ENCODE measurements around the gene LRBA.
"Not testable (repeated sequence)": the region's sequence is repeated elsewhere in the genome, so short reads cannot be mapped to it uniquely, and the experiment has no call there.

Gene LRBA

DNA sequence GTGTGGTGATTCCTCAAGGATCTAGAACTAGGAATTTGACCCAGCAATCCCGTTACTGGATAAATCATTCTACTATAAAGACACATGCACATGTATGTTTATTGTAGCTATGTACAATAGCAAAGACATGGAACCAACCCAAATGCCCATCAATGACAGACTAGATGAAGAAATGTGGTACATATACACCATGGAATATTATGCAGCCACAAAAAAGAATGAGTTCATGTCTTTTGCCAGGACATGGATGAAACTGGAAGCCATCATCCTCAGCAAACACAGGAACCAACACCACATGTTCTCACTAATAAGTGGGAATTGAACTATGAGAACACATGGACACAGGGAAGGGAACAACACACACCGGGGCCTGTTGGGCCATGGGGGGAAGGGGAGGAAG, 450.1 kb downstream of the LRBA start:
- not testable (repeated sequence) for DNase-seq

DNA sequence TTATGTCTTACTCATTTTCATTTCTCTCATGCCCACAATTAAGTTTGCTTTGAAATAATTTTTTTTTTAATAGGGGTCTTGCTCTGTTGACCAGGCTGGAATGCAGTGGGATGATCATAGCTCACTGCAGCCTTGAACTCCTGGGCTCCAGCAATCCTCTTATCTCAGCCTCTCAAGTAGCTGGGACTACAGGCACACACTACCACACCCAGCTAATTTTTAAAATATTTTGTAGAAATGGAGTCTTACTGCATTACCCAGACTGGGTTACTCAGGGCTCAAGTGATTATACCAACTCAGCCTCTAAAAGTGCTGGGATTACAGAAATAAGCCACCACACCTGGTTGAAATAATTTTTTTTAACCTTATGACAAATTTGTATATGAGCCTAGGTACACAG, 452.3 kb downstream of the LRBA start:
- no peak for DNase-seq

DNA sequence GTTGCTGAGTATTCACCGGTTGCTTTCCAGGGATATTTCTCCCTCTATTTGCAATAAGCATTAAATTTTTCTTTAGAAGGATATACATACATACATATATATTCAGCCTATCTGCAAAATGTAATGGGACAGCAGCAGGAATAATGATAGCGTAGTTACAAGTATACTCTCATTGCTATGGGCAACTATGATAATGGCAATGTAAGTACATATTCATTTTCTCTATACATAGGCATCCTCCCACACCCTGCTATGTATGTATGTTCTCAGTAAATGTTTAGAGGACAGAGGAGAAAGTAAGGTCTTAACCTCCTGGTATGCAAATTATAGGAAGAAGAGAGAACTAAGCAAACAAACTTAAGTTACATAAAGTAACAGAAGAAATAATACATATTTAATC, 452.8 kb downstream of the LRBA start:
- no peak for DNase-seq

DNA sequence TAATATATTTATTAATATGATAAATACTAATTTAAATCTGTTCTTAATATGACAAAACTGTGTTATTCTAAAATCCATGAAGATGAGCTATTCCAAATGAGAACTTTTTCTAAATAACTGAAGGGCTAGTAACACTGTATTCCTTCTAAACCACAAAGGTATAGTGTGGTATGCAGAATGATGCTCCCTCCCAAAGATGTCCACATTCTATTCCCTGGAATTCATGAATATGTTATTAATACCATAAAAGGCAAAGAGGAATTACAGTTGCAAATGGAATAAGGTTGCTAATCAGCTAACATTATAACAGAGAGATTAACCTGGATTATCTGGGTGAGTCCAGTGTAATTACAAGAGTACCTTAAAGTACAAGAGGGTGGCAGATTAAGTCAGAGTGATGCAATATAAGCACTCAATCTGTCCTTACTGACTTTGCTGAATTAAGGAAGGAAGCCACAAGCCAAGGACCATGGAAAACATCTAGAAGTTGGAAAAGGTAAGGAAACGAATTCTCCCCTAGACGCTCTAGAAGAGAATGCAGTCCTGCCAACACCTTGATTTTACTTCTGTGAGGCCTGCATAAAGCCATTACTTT, 453.8 kb downstream of the LRBA start:
- no peak for DNase-seq

DNA sequence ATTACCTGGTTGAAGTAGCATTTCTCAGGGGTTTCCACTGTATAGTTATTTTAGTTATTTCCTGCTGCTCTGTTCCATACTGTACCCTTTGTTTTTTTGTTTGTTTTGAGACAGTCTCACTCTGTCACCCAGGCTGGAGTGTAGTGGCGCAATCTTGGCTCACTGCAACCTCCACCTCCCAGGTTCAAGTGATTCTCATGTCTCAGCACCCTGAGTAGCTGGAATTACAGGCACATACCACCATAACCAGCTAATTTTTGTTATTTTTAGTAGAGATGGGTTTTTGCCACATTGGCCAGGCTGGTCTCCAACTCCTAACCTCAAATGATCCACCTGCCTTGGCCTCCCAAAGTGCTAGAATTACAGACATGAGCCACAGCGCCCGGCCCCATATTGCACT, 457.3 kb downstream of the LRBA start:
- DNase-seq, result not testable (repeated sequence)

DNA sequence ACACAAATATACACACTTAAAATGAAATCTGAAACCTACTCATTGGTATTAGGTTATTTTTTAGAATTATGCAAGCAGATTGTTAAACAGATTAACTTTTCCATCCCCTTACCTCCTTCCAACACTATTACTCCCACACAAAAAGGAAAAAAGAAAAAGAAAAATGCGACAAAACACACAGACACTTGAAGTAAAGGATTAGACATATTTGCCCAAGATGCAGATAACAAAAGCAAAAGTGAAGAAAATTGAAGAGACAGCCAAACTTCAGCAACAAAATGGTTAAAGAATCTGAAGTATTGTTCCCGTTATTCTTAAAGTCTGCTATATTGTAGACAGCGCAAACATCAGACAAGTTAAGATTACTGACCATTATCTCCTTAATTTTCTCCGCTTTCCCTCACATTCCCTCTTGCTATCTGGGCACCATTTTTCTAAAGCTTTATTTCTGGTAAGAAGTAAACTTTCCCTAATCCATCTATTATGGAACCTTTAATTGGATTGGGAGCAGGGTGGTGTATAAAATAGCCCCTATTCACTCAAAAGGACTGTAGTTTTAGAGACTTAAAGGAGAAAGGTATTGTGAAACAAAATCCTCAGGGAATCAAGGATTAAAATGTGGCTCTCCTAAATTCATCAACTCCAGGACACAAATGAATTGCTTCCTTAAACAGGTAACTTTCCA, 467.8 kb downstream of the LRBA start:
- DNase-seq, result no peak

DNA sequence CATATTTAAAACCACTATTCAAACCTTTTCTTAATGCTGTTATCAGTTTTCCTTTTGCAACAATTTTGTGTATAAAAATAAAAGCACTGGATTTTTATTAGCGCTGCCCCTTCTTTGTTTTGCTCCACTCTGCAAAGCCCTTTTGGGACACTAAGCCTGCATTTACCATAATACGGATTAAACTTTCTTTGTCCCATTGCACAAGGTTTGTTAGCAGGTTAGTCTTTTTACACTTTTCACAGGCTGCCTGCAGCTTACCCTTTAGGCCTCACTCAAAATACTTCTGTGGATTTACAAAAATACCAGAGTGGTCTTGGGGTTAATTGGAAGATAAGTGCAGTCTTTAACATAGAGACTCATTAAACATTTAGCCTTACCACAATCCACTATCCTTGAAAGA, 468.8 kb downstream of the LRBA start:
- DNase-seq, result no peak

DNA sequence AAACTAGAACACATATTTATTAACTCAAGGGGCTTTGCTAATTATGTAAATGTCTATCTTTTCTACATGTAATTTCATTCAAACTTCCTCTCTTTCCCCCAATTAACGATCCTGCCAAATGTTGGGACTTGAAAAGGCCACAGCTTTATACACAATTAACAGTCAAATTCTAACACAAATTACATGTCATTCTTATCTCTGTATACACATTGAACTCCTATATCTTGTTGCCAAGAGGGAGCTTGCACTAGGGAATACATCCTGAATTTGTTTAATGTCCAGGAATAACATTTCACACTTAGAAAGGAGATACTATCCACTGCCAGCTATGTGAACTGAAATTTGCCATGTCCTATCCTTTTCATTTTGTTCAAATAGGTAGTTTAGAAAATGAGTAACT, 472.0 kb downstream of the LRBA start:
- no peak for DNase-seq

DNA sequence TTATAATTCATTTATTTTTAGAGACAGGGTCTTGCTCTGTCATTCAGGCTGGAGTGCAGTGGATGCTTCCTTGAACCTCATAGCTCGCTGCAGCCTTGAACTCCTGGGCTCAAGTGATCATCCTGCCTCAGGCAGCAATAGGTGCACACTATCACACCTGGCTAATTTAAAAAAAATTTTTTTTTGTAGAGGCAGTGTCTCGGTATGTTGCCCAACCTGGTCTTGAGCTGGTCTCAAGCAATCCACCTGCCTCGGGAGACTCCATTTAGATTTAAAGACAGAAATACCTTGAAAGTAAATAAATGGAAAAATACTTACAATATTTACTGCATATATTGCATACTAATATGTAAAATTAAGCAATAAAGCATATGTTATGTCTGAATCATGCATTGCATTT, 473.4 kb downstream of the LRBA start:
- DNase-seq, result no peak

DNA sequence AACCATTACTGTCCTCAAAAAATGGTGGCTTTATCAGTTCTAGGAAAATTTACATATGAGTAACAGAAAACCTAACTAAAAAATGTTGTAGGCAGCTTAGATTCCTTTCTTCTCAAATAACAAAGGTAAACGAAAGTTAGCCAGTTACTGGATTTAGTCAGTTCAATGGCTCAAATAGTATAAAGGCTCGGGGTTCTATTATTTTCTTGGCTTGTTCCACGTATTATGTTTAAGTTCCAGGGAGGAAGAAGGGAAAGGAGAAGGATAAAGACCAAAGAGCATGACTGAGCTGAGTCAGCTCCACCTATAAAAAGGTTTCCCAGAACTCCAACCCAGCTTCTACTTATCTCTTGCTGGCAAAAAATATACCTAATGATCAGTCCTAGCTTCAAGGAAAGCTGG, 474.1 kb downstream of the LRBA start:
- DNase-seq, result no peak

DNA sequence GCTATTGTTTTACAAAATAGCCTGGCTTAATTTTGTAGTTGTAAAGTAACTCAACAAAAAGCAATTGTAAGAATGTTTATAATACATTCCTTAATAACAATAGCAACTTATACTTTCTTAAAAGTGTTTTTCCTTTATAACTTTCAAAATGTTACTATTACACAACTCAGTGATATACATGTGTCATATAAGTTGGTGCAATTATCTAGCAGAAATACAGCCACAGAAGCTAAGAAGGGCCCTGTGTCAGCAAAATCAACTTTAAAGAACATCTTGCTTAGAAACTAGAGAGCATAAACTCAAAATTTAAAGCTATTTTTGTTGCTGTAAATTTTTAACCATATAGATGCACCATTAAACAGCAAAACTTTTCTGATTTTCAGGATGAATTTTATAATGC, 474.5 kb downstream of the LRBA start:
- DNase-seq, result no peak

DNA sequence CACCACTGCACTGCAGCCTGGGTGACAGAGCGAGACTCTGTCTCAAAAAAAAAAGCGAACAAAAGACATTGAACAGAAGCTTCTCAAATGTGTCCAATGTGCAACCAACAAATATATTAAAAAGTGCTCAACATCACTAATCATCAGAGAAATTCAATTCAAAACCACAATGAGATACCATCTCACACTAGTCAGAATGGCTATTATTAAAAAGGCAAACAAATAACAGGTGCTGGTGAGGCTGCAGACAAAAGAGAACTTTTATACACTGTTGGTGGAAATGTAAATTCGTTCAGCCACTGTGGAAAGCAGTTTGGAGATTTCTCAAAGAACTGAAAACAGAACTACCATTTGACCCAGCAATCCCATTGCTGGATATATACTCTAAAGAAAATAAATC, 477.2 kb downstream of the LRBA start:
- not testable (repeated sequence) for DNase-seq

DNA sequence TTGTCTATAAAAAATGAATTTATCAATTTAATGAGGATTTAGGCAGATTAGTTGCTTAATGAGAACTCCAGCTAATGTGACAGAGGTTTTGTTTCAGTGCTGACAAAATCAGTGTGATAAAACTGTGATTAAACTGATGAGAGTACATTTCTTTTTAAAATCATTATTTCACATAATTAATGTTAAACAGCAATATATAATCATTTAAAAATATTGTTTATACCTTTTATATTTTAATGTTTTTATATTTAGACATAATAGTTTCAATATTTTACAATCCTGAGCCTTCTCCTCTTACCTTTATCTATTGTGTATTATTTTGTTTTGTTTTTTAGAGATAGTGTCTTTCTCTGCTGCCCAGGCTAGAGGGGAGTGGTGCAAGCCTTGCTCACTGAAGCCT, 480.3 kb downstream of the LRBA start:
- no peak for DNase-seq

DNA sequence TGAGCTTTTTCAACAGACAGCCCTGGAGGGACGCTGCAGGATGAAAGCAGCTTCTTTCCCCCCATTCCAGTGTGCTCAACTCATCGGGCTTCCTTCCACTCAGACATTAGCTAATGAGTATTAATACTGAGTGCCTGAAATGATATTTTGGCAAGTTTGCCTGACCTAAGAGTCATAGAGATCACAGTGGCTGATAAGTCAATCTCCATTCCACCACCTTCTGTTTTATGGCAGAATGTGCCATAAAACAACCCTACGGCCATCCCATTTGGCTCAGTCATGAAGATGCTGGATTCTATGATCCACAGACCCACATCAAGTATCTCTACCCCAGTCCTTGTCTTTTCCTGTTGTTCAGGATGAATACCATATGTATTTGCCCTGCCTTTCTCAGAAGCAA, 481.4 kb downstream of the LRBA start:
- DNase-seq, result no peak

DNA sequence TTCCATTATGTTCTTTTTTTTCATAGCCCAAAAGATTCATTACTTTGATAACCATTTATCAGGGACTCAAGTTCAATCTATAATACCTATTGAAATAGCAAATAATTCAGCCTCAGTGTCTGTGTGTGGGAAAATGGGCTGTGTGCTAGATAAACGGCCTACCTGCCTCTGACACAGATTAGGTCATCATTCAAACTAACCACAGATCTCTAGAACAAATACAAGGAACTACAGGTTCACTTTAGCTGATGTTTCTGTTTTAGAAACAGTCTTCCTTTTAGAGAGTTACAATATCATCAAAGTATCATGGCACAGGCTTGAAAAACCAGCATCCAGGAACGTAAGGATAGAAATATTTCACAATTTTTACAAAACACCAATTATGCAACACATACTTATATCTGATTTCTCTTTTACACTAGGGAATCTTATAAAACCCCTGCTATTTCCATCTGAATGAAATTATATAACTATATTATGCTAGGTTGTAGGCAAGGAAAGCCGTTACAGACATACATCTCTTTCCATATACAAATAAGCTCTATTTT, 489.7 kb downstream of the LRBA start:
- DNase-seq, result no peak

DNA sequence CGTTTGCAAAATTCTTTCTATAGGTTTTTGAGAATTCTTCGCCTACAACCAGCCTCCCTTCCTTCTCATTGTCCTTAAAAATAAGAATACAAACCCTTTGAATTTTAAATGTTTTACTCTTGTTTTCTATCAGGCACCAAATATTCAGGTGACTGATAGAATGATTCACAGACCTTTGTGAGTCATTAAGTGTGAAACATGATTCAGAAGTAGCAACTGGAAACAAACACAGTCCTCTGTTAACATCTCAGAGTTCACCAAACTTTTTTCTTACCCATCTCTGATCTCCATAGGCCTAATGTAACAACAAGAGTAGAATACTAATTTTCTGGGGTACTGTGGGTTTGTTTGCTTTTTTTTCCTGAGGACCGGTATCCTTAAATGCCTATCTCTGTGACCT, 496.5 kb downstream of the LRBA start:
- DNase-seq, result no peak

DNA sequence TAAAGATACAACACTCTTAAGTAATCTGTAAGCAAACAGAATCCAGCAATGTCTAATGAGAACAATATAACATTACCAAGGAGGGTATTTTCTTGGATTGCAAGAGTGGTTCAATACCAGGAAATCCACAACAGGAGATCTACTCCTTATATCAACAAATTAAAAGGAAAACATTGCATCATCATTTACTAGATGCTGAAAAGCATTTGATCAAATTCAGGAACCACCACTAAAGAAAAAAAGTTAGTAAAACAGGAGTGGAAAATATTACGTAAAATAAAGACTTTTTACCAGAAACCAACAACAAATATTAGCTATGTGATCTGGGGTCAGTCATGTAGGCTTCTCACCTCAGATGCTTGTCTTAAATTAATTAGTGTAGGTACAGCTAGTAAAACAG, 499.9 kb downstream of the LRBA start:
- DNase-seq, result no peak

DNA sequence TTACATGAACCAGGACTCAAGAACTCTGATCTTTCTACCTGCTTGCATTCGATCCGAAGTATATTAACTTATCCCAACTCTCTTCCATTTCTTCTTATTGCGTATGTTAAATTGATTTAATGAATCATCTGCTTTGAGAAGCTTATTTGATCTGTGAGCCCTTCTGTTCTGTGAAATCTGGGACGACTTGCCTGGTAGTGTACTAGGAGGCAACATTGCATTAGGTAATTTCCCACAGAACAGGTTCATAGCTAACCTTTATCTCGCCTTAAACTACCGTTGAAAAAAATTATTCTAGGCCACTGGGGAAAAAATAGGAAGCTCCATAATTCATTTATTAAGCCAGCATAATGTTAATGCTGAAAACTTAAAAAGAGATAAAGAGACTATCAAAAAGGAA, 500.4 kb downstream of the LRBA start:
- DNase-seq, result no peak

DNA sequence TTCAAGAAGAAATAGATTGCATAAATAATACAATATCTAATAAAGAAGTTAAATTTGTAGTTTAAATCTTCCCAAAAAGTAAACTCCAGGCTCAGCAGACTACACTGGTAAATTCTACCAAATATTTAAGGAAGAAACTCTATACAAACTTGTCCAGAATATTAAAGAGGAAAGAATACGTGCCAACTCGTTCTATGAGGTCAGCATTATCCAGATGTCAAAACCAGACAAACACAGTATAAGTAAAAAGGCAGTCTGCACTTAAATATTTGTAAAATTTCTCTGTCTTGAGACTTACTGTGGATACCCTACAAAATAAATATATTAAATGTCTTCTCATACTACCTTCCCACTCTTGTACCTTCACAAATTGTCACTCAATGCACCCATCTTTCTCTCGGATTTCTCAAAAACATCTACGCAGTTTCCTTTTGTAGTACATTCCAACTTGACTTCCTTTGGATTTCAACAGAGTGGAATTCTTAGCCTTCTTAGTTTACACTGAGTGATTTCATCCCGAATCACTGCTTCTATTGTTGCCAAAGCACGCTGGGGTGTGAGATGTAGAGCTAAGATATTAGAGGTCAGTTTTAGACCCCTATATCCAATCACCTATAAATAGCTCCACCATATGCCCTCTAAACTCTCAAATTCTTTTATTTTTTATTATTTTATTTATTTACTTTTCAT, 504.8 kb downstream of the LRBA start:
- DNase-seq, result no peak

DNA sequence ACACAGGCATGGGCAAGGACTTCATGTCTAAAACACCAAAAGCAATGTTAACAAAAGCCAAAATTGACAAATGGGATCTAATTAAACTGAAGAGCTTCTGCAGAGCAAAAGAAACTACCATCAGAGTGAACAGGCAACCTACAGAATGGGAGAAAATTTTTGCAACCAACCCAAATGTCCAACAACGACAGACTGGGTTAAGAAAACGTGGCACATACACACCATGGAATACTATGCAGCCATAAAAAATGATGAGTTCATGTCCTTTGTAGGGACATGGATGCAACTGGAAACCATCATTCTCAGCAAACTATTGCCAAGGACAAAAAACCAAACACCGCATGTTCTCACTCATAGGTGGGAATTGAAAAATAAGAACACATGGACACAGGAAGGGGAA, 507.4 kb downstream of the LRBA start:
- DNase-seq, result not testable (repeated sequence)

DNA sequence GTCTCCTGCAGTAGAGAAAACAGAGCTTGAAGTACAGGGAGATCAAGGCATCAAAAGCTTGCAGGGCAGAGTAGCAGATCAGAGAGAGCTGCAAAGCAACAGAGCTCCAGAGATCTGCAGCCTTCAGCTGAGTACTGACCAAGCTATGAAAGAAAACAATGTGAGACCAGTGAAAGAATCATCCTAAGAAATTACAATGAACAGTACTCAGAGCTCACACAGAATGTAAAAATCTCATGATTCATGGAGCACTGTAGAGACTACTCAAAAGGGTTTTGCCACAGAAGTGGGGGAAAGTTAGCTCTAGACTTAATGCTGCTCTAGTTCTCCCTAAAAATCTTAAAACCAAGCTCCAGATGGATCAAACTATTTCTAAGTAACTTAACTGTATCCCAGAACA, 513.1 kb downstream of the LRBA start:
- no peak for DNase-seq

DNA sequence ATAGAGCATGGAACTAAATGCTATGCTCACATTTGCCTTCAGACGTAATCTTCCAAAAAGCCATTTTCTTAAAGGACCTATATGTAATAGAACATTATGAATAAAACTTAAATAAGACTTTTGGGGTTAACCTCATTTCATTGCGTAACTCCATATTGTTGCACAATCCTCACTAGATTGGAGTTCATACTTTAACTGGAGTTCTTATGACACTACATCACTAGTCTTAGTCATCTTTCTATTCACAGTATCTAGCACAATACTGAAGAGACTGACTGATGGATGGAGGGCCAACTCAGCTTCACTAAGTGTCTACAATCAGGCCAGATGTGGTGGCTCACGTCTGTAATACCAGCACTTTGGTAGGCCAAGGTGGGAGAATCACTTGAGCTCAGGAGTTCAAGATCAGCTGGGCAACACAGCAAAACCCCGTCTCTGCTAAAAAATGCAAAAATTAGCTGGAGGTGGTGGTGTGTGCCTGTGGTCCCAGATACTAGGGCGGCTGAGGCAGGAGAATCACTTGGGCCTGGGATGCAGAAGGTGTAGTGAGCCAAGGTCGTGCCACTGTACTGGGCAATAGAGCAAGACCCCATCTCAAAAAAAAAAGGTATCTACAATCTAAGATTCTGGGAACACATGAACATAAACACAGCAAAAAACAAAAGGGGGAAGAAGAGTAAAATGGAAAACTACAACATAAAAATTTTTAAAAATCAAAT, 513.9 kb downstream of the LRBA start:
- no peak for DNase-seq

DNA sequence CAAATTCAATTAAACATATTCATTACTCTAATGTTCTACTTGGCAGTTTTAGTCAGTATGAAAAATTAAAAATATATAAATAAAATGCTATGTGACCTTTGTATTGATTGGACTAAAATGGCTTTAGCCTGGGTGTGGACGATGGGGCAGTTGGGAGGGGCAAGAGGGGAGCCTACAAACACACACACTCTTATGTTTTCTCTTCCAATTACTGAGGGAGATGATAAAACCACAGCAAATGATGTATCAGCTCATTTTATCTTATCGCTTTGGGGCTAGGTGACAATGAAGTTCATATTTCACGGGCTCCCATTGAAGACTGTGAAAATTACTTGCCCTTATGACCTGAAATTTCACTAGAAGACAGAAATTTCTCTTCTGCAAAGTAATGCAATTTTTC, 517.5 kb downstream of the LRBA start:
- no peak for DNase-seq

Data from right kidney (tissue), 1 donor.